Astrocyte (in vitro differentiated cells and primary cell): ENCODE data around the gene RHOBTB1.

Experiments used
- CTCF ChIP-seq: IDR thresholded peaks from 2 replicates; pipeline ENCODE4 v1.5.1; 2011; ENCODE audit warnings: low read depth, mild to moderate bottlenecking, inconsistent platforms, low read length, moderate library complexity; ENCODE audit not compliant: insufficient read depth
- EZH2 ChIP-seq: IDR thresholded peaks from 2 replicates; pipeline ENCODE4 v1.6.1; 2012; ENCODE audit warnings: mild to moderate bottlenecking, low read length, inconsistent platforms; ENCODE audit not compliant: insufficient read depth

- TF ChIP-seq CTCF: no peak
- no peak for TF ChIP-seq EZH2
Observed at GRCh38 chr10:60914690-60915141, 29.3 kb downstream of the RHOBTB1 start.
